ENCODE data around the gene NRG2. TPM values are rescaled to one million over a fixed set of nuclear protein-coding genes. Genes with fewer than 3 reads are reported as not detected.

Gene NRG2
- total and polyA plus RNA-seq, 5 donors, result 1.1 to 3.6 (median 1.8) TPM

DNA sequence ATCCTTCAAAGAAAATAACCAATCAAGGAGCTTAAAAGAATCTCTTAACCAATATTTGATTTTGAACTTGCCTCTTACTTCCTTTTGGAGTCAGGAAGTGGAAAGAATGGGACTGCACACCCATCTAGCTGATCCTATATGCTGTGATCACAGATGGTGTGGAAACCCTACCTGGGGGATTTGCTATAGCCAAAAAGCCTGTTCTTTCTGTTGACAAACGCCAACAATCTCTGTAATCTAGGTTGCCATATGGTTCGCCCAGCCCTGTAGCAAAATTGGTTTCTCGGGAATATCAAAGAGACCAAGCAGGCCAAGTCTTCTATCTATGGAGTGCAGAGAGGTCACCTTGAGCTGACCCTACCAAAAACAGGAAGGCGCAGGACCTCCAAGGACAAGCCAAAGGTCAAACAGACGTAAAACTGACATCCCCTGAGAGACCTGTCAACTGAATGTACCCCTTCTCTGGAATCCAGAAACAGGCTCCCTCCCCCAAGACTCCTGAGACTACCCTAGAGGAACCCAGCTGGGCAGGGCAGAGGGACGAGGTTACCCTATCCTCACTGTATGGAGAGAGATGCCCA, 19.4 kb downstream of the NRG2 start:
- 80% methylated on average over 6 of the region's 6 CpGs for WGBS
- H3K9me3 ChIP-seq (ENCODE audit: control insufficient read depth, low read length), result no peaks in the 10 kb centered on the region
- no peak overlapping the region for H3K4me3 ChIP-seq (ENCODE audit: low read length)
- peaks cover 5% of the 10 kb centered on the region for H3K4me1 ChIP-seq (ENCODE audit: control insufficient read depth, insufficient read depth, low read length)
- no peaks in the 10 kb centered on the region for H3K27me3 ChIP-seq (ENCODE audit: control insufficient read depth, insufficient read depth)
- DNase-seq, result no peak
- no peak for ATAC-seq
- no peak overlapping the region for H3K27ac ChIP-seq (ENCODE audit: low read length)
- intact Hi-C loops (cut with DNase I), result no loop called here

DNA sequence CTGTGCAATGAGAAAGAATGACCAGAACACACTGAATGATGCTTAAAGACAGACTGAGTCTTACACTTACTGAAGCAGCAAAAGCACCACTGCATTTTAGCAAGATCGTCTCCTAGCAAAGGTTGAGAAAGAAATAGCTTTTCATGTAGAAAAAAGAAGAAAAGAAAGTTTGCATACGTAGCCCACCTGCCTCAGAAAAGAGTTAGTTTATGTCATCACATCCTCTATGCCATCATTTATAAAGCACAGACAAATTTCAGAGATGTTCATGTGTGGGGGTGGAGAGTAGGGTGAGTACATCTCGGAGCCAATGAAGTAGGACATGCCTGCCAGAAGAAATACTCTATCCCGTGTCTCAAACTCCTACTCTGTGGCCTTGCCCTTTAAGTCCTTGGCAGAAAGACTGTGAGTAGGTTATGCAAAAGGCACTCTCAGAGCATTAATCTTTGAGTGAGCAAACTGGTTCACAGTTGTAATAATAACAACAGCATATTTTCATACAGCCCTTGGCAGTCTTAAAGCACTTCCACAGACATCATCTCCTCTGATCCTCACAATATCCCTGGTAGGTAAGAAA, 22.4 kb downstream of the NRG2 start:
- DNase-seq (no peak), ATAC-seq (peak; percentile 56 to 59)
- intact Hi-C loops (cut with DNase I), result no loop called here
- Histone ChIP-seq H3K4me1 (ENCODE audit: control insufficient read depth, insufficient read depth, low read length) (peaks cover 11% of the 10 kb centered on the region), H3K27ac (ENCODE audit: low read length) (no peak overlapping the region), H3K9me3 (ENCODE audit: control insufficient read depth, low read length) (no peaks in the 10 kb centered on the region), H3K27me3 (ENCODE audit: control insufficient read depth, insufficient read depth) (no peaks in the 10 kb centered on the region), H3K4me3 (ENCODE audit: low read length) (no peak overlapping the region)
- 55% methylated on average over 4 of the region's 4 CpGs for WGBS

DNA sequence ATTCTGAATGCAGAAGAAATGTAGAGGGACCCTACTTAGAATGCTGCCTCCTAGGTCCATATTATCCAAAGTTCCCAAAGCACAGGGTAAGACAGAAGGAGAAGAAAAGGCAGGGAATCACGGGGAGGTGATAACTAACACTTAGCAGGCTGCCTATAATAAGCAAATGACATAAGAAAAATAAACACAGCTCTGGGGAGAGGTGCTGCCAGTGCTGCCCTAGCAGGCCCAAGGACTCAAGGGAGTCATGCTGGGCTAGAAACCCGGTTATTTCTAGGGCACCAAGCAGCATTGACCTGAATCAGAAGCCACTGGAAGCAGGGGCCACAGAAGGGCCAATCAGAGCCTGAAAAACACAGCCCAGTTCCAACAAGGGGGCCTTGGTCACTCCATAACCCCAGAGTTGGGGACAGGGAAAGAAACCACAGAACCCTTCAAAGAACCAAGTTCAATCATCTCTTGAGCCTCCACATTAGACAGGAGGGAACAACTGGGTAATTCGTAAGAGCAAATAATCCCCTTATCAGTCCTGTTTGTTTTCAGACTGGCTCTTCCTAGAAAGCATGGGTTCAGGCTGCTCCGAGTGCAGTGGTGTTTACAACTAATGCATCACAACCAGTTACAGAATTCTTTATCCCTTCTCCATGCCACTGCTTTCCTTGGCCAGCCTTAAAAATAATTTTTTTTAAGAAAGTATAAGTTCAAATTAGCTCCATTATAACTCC, 24.0 kb downstream of the NRG2 start:
- Histone ChIP-seq H3K4me3 (ENCODE audit: low read length) (no peak overlapping the region), H3K27me3 (ENCODE audit: control insufficient read depth, insufficient read depth) (no peaks in the 10 kb centered on the region), H3K4me1 (ENCODE audit: control insufficient read depth, insufficient read depth, low read length) (peaks cover 11% of the 10 kb centered on the region), H3K9me3 (ENCODE audit: control insufficient read depth, low read length) (no peaks in the 10 kb centered on the region), H3K27ac (ENCODE audit: low read length) (peak overlapping the region; percentile 40)
- ATAC-seq (peak; percentile 55 to 57), DNase-seq (no peak)
- 35% methylated on average over 4 of the region's 4 CpGs for WGBS
- intact Hi-C loops (cut with DNase I), result no loop called here

DNA sequence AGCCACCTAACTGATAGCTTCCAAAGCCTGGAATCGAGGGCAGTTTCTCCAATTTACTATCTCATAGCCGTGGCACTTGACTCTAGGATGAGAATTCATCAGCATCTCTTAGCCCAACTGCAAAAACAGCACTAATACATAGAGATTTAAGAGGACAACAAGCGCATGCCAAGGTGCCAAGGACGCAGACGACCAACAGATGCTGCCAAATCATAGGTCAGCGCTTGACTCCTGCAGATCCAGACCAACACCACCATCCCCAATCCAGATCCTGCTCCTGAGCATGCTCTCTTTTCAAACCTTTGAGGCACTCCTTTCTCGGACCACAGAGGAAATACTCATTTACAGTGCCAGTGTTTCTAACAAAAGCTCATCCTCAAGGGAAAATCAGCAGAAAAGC, 24.6 kb downstream of the NRG2 start:
- Histone ChIP-seq H3K4me1 (ENCODE audit: control insufficient read depth, insufficient read depth, low read length) (peaks cover 11% of the 10 kb centered on the region), H3K27me3 (ENCODE audit: control insufficient read depth, insufficient read depth) (no peaks in the 10 kb centered on the region), H3K27ac (ENCODE audit: low read length) (peak overlapping the region; percentile 40), H3K4me3 (ENCODE audit: low read length) (no peak overlapping the region), H3K9me3 (ENCODE audit: control insufficient read depth, low read length) (no peaks in the 10 kb centered on the region)
- intact Hi-C loops (cut with DNase I), result no loop called here
- no peak for DNase-seq
- ATAC-seq, result no peak
- WGBS, result 75% methylated on average over 7 of the region's 7 CpGs

DNA sequence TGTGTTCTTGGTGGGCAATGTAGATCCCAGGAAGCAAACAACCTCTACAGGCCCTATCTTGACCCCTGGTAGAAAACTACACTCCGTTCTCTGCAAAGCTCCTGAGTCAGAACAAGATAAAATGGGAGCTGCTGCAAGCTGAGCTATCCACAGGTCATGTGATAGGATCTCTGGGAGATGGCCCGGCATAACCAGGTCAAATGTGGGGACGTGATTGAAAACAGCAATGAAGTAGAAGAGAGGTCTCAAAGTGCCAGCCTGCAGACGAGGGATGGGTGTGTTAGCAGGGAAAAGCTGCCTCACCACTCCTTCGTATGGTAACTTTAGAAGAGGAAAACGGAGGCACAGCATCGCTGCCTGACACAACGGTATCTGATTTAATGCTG, 25.0 kb downstream of the NRG2 start:
- DNase-seq, result no peak
- Histone ChIP-seq H3K9me3 (ENCODE audit: control insufficient read depth, low read length) (no peaks in the 10 kb centered on the region), H3K27me3 (ENCODE audit: control insufficient read depth, insufficient read depth) (no peaks in the 10 kb centered on the region), H3K4me1 (ENCODE audit: control insufficient read depth, insufficient read depth, low read length) (peaks cover 11% of the 10 kb centered on the region), H3K27ac (ENCODE audit: low read length) (peak overlapping the region; percentile 53), H3K4me3 (ENCODE audit: low read length) (no peak overlapping the region)
- 72% methylated on average over 8 of the region's 8 CpGs for WGBS
- peak in 1 of 2 donors; percentile 30 for ATAC-seq
- intact Hi-C loops (cut with DNase I), result no loop called here

DNA sequence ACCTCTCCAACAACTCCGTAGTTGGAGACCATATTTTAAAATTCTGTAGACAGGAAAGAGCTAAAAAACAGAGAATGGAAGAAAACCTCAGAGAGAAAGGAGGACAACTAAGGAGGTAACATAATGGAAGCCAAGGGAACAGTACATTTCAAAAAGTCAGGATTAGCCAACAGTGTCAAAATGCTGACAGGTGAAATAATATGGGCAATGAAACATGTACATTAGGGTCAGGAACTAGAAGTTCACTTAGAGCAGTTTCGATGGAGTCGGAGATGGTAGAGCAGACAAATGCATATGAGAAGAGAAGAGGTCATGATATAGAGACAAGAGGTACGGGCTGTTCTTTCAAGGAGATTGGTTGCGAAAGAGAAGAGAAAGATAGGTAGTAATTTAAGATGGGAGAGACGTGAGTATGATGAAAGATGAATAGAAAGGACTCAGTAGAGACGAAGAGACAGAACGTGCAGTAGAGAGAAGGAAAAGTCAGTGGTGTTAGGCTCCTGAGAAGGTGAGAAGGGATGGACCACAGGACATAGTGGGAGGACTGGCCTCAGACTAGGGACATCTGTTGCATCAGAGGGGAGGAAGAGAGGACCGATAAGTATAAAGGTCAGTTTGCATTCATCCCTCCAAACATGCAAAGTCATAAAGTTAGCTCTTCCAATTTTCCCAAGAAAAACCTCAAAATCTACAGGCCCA, 25.6 kb downstream of the NRG2 start:
- DNase-seq, result no peak
- intact Hi-C loops (cut with DNase I), result no loop called here
- Histone ChIP-seq H3K27ac (ENCODE audit: low read length) (peak overlapping the region; percentile 53), H3K4me3 (ENCODE audit: low read length) (no peak overlapping the region), H3K27me3 (ENCODE audit: control insufficient read depth, insufficient read depth) (no peaks in the 10 kb centered on the region), H3K9me3 (ENCODE audit: control insufficient read depth, low read length) (no peaks in the 10 kb centered on the region), H3K4me1 (ENCODE audit: control insufficient read depth, insufficient read depth, low read length) (peaks cover 11% of the 10 kb centered on the region)
- WGBS, result 91% methylated on average over 9 of the region's 9 CpGs
- no peak for ATAC-seq

DNA sequence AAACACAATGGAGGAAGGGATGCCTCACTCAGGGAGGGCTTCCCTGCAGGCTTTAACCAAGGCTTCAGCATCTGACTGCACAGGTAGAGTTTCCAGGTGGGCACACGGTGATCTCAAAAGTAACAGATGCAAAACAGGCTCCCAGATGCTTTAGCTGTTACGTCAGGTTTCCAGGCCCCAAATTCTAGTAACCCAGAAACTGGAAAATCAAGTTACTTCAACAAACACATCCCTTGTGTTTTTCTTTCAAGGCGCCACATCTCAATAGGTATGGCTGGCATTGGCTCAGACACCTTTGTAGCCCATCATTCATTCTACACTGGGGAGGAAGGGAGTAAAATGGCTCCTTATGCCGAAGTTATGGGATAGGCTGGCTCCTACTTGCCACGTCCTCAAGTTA, 27.4 kb downstream of the NRG2 start:
- intact Hi-C loops (cut with DNase I), result no loop called here
- H3K4me1 ChIP-seq (ENCODE audit: control insufficient read depth, insufficient read depth, low read length), result peaks cover 7% of the 10 kb centered on the region
- no peak for ATAC-seq
- no peak overlapping the region for H3K27ac ChIP-seq (ENCODE audit: low read length)
- H3K9me3 ChIP-seq (ENCODE audit: control insufficient read depth, low read length), result no peaks in the 10 kb centered on the region
- 84% methylated on average over 5 of the region's 5 CpGs for WGBS
- H3K4me3 ChIP-seq (ENCODE audit: low read length), result no peak overlapping the region
- H3K27me3 ChIP-seq (ENCODE audit: control insufficient read depth, insufficient read depth), result no peaks in the 10 kb centered on the region
- no peak for DNase-seq

DNA sequence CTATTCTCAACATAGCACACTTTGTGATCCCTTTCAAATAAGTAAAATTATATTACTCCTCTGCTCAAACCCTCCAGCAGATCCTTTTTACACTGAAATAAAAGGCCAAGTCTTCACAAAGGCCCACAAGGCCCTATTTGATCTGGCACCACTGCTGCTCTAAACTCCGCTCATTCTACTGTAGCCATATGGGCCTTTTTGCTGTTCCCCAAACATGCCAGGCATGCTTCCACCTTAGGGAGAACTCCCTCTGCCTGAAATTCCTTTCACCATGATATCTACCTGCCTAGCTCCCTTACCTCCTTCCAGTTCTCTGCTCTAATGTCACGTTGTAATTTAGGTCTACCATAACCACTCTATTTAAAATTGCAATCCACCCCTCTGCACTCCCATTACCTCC, 28.3 kb downstream of the NRG2 start:
- Histone ChIP-seq H3K27me3 (ENCODE audit: control insufficient read depth, insufficient read depth) (no peaks in the 10 kb centered on the region), H3K4me3 (ENCODE audit: low read length) (no peak overlapping the region), H3K4me1 (ENCODE audit: control insufficient read depth, insufficient read depth, low read length) (peaks cover 7% of the 10 kb centered on the region), H3K9me3 (ENCODE audit: control insufficient read depth, low read length) (no peaks in the 10 kb centered on the region), H3K27ac (ENCODE audit: low read length) (no peak overlapping the region)
- intact Hi-C loops (cut with DNase I), result no loop called here
- no peak for DNase-seq
- 80% methylated on average over 2 of the region's 2 CpGs for WGBS
- ATAC-seq, result no peak

DNA sequence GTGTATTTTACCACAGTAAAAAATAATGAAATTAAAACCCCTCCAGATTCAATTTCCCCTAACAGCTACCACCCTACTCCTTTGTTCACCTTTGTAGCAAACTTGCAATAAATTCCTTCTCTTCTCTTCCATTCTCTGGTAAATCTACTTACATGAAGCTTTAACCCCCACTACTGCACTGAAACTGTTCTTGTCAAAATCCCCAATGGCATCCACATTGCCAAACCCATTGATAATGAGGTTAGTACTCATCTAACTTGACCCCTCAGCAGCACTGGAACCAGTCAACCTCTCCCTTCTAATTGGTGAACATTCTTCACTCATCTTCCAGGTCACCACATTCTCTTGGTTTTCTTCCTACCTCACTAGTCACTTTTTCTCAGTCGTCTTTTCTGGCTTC, 29.6 kb downstream of the NRG2 start:
- peaks cover 6% of the 10 kb centered on the region for H3K4me1 ChIP-seq (ENCODE audit: control insufficient read depth, insufficient read depth, low read length)
- H3K27me3 ChIP-seq (ENCODE audit: control insufficient read depth, insufficient read depth), result no peaks in the 10 kb centered on the region
- intact Hi-C loops (cut with DNase I), result no loop called here
- no peak for ATAC-seq
- H3K27ac ChIP-seq (ENCODE audit: low read length), result no peak overlapping the region
- WGBS, result 68% methylated on average over 1 of the region's 1 CpG
- no peak for DNase-seq
- H3K4me3 ChIP-seq (ENCODE audit: low read length), result no peak overlapping the region
- no peaks in the 10 kb centered on the region for H3K9me3 ChIP-seq (ENCODE audit: control insufficient read depth, low read length)

DNA sequence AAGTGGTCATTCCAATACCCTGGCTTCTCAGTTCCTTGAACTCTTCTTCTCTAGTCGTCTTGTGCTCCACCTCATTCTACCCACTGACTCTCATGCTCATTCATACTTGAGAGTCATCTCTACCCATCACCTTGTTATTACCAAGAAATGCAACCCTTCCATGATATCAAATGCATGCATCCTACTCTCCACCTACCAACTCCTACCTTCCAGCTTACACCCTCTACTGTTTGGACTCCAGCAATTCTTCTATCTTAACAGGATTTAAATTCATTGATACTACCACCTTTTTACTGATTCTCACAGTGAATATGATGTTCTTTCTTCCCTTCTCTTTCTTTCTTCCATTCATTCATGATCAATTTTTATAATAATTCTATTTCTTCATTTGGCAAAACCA, 30.7 kb downstream of the NRG2 start:
- Histone ChIP-seq H3K4me1 (ENCODE audit: control insufficient read depth, insufficient read depth, low read length) (peaks cover 4% of the 10 kb centered on the region), H3K9me3 (ENCODE audit: control insufficient read depth, low read length) (no peaks in the 10 kb centered on the region), H3K27me3 (ENCODE audit: control insufficient read depth, insufficient read depth) (no peaks in the 10 kb centered on the region), H3K4me3 (ENCODE audit: low read length) (no peak overlapping the region), H3K27ac (ENCODE audit: low read length) (no peak overlapping the region)
- no peak for ATAC-seq
- 80% methylated on average over 1 of the region's 1 CpG for WGBS
- DNase-seq, result no peak
- intact Hi-C loops (cut with DNase I), result no loop called here

DNA sequence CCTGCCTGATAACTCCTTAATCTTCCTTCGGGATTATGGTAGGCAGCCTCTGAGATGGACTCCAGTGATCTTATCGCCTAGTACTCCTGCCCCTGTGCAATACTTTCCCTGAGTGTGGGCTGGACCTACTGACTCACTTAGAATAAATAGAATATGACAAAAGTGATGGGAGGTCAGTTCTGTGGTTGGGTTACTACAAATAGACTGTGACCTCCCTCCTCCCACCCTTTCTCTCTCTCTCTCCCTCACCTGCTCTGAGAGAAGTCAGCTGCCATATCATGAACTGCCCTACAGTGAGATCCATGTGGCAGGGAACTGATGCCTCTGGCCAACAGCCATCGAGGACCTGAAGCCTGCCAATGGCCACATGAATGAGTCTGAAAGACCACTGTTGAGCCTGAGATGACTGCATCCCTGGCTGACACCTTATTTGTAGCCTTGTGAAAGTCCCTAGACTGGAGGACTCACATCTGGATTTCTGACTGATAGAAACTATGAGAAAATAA, 31.7 kb downstream of the NRG2 start:
- H3K9me3 ChIP-seq (ENCODE audit: control insufficient read depth, low read length), result no peaks in the 10 kb centered on the region
- DNase-seq (no peak), ATAC-seq (peak; percentile 79 to 83)
- H3K4me3 ChIP-seq (ENCODE audit: low read length), result no peak overlapping the region
- 52% methylated on average over 3 of the region's 3 CpGs for WGBS
- H3K27me3 ChIP-seq (ENCODE audit: control insufficient read depth, insufficient read depth), result no peaks in the 10 kb centered on the region
- intact Hi-C loops (cut with DNase I), result no loop called here
- H3K4me1 ChIP-seq (ENCODE audit: control insufficient read depth, insufficient read depth, low read length), result peaks cover 4% of the 10 kb centered on the region
- H3K27ac ChIP-seq (ENCODE audit: low read length), result peak overlapping the region; percentile 9
